Endothelial cell of umbilical vein (primary cell): Measurements from ENCODE around the gene ZC3H12C. TPM values are rescaled to one million over a fixed set of nuclear protein-coding genes. Genes with fewer than 3 reads are reported as not detected.

Source experiments
- BruUV-seq: library from RNA; stranded (reverse); fragments of 400-500 nt; replicated peaks from 2 replicates; lab custom pipeline; 2021; lab: Mats Ljungman, UMichigan
- CTCF ChIA-PET: fragments of 300-600, 350-600 bp; sonication (Branson Sonifier 250); formaldehyde crosslinking; loops from one replicate; lab custom pipeline; 2021; ENCODE audit warnings: antibody characterized with exemption, inconsistent platforms; lab: Charles Lee
- POLR2A ChIA-PET: fragments of 300-600, 350-600 bp; sonication (Branson Sonifier 250); formaldehyde crosslinking; loops from one replicate; lab custom pipeline; 2021; ENCODE audit warnings: antibody characterized with exemption, inconsistent platforms; lab: Charles Lee
- DNase-seq: peaks from one replicate; pipeline ENCODE4 v3.0.0-alpha.2; 2011; ENCODE audit warnings: low read depth, low spot score
- FAIRE-seq: peaks from 2 replicates; lab custom pipeline; 2011; peaks lifted over from hg19 to GRCh38; lab: Jason Lieb, UNC
- H2AFZ ChIP-seq: 2 replicates; pipeline ENCODE4 v1.6.0; 2012; ENCODE audit warnings: low read depth, low read length, control low read depth, inconsistent platforms
- H3K27ac ChIP-seq: 2 replicates; pipeline ENCODE4 v1.5.1; 2011; ENCODE audit warnings: low read depth, mild to moderate bottlenecking, control low read depth, low read length, moderate library complexity; ENCODE audit not compliant: insufficient read depth
- H3K27me3 ChIP-seq, 2 experiments: 2 replicates each; pipeline versions ENCODE4 v1.6.0 to v1.6.1; 2011; ENCODE audit warnings: low read length in 2 of 2, mixed read lengths in 1 of 2; ENCODE audit not compliant: control insufficient read depth in 2 of 2, insufficient read depth in 2 of 2
- H3K36me3 ChIP-seq, 2 experiments: 2 replicates in 1 of 2; 3 replicates in 1 of 2; pipeline ENCODE4 v1.5.1; 2011; ENCODE audit warnings: low read length in 2 of 2, mild to moderate bottlenecking in 1 of 2, moderate library complexity in 1 of 2; ENCODE audit not compliant: control insufficient read depth in 2 of 2, insufficient read depth in 2 of 2; ENCODE audit errors: extremely low read depth in 1 of 2
- H3K4me1 ChIP-seq: 3 replicates; pipeline ENCODE4 v1.5.1; 2011; ENCODE audit warnings: mild to moderate bottlenecking, low read length; ENCODE audit not compliant: control insufficient read depth, insufficient read depth; ENCODE audit errors: extremely low read depth
- H3K4me2 ChIP-seq: 2 replicates; pipeline ENCODE4 v1.6.1; 2011; ENCODE audit warnings: low read length, control low read depth, mixed read lengths; ENCODE audit not compliant: insufficient read depth
- H3K4me3 ChIP-seq, 3 experiments: fragments of 200-600 bp in 1 of 3; sonication (generic), shearing (Covaris generic) in 1 of 3; replicated peaks in 1 of 3; 2 replicates each; pipeline ENCODE4 v1.5.1; 2011 to 2016; ENCODE audit warnings: control low read depth in 3 of 3, low read length in 3 of 3, mild to moderate bottlenecking in 2 of 3, inconsistent platforms in 1 of 3, low read depth in 1 of 3, moderate library complexity in 1 of 3; ENCODE audit not compliant: insufficient read depth in 1 of 3
- H3K79me2 ChIP-seq: 2 replicates; pipeline ENCODE4 v1.6.0; 2012; ENCODE audit warnings: low read length, inconsistent platforms; ENCODE audit not compliant: control insufficient read depth, insufficient read depth
- H3K9ac ChIP-seq: replicated peaks from 2 replicates; pipeline ENCODE3; 2011; ENCODE audit warnings: low read length, control low read depth; ENCODE audit not compliant: insufficient read depth; ENCODE audit errors: extremely low read depth
- H3K9me1 ChIP-seq: replicated peaks from 3 replicates; pipeline ENCODE4 v1.6.0; 2011; ENCODE audit warnings: mild to moderate bottlenecking, low read length; ENCODE audit not compliant: control insufficient read depth, insufficient read depth; ENCODE audit errors: extremely low read depth
- H3K9me3 ChIP-seq: replicated peaks from 2 replicates; pipeline ENCODE4 v1.5.1; 2012; ENCODE audit warnings: low read length, inconsistent platforms; ENCODE audit not compliant: control insufficient read depth, insufficient read depth
- H4K20me1 ChIP-seq: replicated peaks from 2 replicates; pipeline ENCODE3; 2011; ENCODE audit warnings: mild to moderate bottlenecking, low read length; ENCODE audit not compliant: control insufficient read depth, insufficient read depth; ENCODE audit errors: extremely low read depth
- EZH2 ChIP-seq: IDR thresholded peaks from 2 replicates; pipeline ENCODE4 v1.6.1; 2012; ENCODE audit warnings: borderline replicate concordance, low read depth, mild to moderate bottlenecking, moderate library complexity, low read length, inconsistent platforms; ENCODE audit not compliant: severe bottlenecking
- FOS ChIP-seq: IDR thresholded peaks from 2 replicates; pipeline ENCODE4 v1.6.1; 2011; ENCODE audit warnings: mild to moderate bottlenecking, low read length, moderate library complexity, borderline replicate concordance; ENCODE audit not compliant: insufficient read depth
- GATA2 ChIP-seq: IDR thresholded peaks from 2 replicates; pipeline ENCODE4 v1.7.0; 2011; ENCODE audit warnings: low read depth, mild to moderate bottlenecking, moderate library complexity, mixed read lengths, low read length; ENCODE audit not compliant: insufficient read length, insufficient read depth
- JUN ChIP-seq: IDR thresholded peaks from 2 replicates; pipeline ENCODE4 v1.6.1; 2011; ENCODE audit warnings: borderline replicate concordance, low read depth; ENCODE audit not compliant: insufficient read length, insufficient read depth
- MYC ChIP-seq: IDR thresholded peaks from one replicate; pipeline ENCODE4 v1.6.1; 2011; ENCODE audit warnings: mild to moderate bottlenecking, low read depth, low read length
- POLR2A ChIP-seq: IDR thresholded peaks from 2 replicates; pipeline ENCODE4 v1.6.1; 2012; ENCODE audit warnings: low read depth, mild to moderate bottlenecking, control low read depth, low read length
- POLR2AphosphoS5 ChIP-seq: IDR thresholded peaks from 2 replicates; pipeline ENCODE4 v1.6.1; 2012; ENCODE audit warnings: low read depth, mild to moderate bottlenecking, control low read depth, low read length, moderate library complexity; ENCODE audit not compliant: insufficient read depth
- dilution Hi-C: fragments of 300-500 bp; cut with MboI; formaldehyde crosslinking; loops from one replicate; pipeline ENCODE4 v1.15.0; 2019; ENCODE audit warnings: low sequenced_read_pairs; ENCODE audit not compliant: extremely low pct_ligation_motif_present
- intact Hi-C: fragments of 100-400 bp; cut with micrococcal nuclease; formaldehyde crosslinking; loops from one replicate; pipeline ENCODE4 v1.10.0; 2022
- polyA plus RNA-seq, 4 experiments: library from polyadenylated mRNA; depleted of rRNA in 3 of 4; stranded (reverse) in 3 of 4; unstranded in 1 of 4; fragments of >200 nt; gene quantifications; 2 replicates each; pipeline versions ENCODE4 v1.2.1 to v1.2.3, GENCODE V29; 2011 to 2012; ENCODE audit warnings: missing spikeins in 1 of 4
- total RNA-seq: library from RNA; stranded (reverse); gene quantifications from 2 replicates; pipeline ENCODE4 v1.2.3, GENCODE V29; 2021
- TF ChIP-seq, protein P1 (sequence below): IDR thresholded peaks from 2 replicates; pipeline ENCODE4 v1.6.1; 2011; ENCODE audit not compliant: insufficient read depth, insufficient read length
- TF ChIP-seq, protein P2 (sequence below), 2 donors: IDR thresholded peaks; 1 replicate in 1 of 2; 2 replicates in 1 of 2; pipeline ENCODE4 v1.5.1; 2011; ENCODE audit warnings: low read length in 2 of 2, mild to moderate bottlenecking in 2 of 2, moderate library complexity in 2 of 2, control low read depth in 1 of 2, inconsistent platforms in 1 of 2, low read depth in 1 of 2; ENCODE audit not compliant: insufficient read depth in 1 of 2; ENCODE audit errors: extremely low read depth in 1 of 2

The ZC3H12C gene
- total and polyA plus RNA-seq, 2 donors (not counting 3 experiments of a cell fraction or from before 2014, with no cell fraction given): 5.5 to 14.7 TPM

DNA sequence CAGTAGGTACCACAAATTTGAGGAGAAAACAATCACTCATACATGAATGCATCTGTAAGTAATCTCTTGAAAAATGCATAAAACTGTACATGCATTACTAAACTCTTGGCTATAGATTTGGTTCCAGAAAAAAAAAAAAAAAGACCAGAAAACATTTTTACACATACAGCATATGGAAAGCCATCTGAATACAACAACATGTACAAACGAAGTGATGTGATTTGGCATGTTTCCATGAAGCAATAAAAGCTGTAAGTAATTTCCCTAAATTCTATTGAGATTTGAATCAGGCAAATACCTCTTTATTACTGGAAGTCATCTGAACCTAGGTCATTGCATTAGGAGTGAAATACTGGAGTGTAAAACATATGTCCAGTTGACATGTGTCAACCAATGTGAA, 31.9 kb upstream of the ZC3H12C start:
- Histone ChIP-seq H3K27ac (no peak overlapping the region), H3K9me1 (no peaks in the 10 kb centered on the region), H3K36me3 (no peaks in the 10 kb centered on the region), H3K79me2 (no peaks in the 10 kb centered on the region), H4K20me1 (no peaks in the 10 kb centered on the region), H2AFZ (no peak overlapping the region), H3K4me3 (no peak overlapping the region), H3K9me3 (no peaks in the 10 kb centered on the region), H3K27me3 (no peaks in the 10 kb centered on the region), H3K9ac (no peak overlapping the region), H3K4me2 (no peak overlapping the region), H3K4me1 (no peaks in the 10 kb centered on the region)
- dilution Hi-C loops: no loop called here
- POLR2A ChIA-PET: no interaction called here
- intact Hi-C loops: no loop called here
- DNase-seq (no peak), FAIRE-seq (no peak)
- BruUV-seq: no TSS peak
- CTCF ChIA-PET: interaction anchor here (1.5 kb wide), 1 partner anchor 79 kb away, joined by 3 read pairs; no protein-coding TSS in a partner anchor
- TF ChIP-seq, protein P1, sequence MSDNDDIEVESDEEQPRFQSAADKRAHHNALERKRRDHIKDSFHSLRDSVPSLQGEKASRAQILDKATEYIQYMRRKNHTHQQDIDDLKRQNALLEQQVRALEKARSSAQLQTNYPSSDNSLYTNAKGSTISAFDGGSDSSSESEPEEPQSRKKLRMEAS: no peak
- TF ChIP-seq GATA2: no peak
- no peak for TF ChIP-seq POLR2A
- TF ChIP-seq FOS: no peak
- no peak for TF ChIP-seq EZH2
- no peak for TF ChIP-seq POLR2AphosphoS5
- no peak for TF ChIP-seq MYC
- TF ChIP-seq JUN: no peak
- TF ChIP-seq, protein P2, sequence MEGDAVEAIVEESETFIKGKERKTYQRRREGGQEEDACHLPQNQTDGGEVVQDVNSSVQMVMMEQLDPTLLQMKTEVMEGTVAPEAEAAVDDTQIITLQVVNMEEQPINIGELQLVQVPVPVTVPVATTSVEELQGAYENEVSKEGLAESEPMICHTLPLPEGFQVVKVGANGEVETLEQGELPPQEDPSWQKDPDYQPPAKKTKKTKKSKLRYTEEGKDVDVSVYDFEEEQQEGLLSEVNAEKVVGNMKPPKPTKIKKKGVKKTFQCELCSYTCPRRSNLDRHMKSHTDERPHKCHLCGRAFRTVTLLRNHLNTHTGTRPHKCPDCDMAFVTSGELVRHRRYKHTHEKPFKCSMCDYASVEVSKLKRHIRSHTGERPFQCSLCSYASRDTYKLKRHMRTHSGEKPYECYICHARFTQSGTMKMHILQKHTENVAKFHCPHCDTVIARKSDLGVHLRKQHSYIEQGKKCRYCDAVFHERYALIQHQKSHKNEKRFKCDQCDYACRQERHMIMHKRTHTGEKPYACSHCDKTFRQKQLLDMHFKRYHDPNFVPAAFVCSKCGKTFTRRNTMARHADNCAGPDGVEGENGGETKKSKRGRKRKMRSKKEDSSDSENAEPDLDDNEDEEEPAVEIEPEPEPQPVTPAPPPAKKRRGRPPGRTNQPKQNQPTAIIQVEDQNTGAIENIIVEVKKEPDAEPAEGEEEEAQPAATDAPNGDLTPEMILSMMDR (IDR thresholded peaks at IDR 0.05; ENCODE audit: extremely low read depth in 1 of 2, insufficient read depth in 1 of 2, low read depth in 1 of 2, low read length in 2 of 2): no peak
